HCT116 (cell line): ENCODE data around the gene NIT2.

ENCODE experiments used
- EGR1 ChIP-seq: IDR thresholded peaks from 2 replicates; pipeline ENCODE4 v1.6.1; 2012; ENCODE audit warnings: low read depth
- POLR2A ChIP-seq: IDR thresholded peaks from 2 replicates; pipeline ENCODE4 v1.7.0; 2011; ENCODE audit warnings: borderline replicate concordance; ENCODE audit not compliant: insufficient read depth, insufficient read length; ENCODE audit errors: extremely low read depth
- RAD21 ChIP-seq: IDR thresholded peaks from 2 replicates; pipeline ENCODE4 v1.6.1; 2012; ENCODE audit warnings: low read depth, mild to moderate bottlenecking
- SRF ChIP-seq: IDR thresholded peaks from 2 replicates; pipeline ENCODE4 v1.6.1; 2012; ENCODE audit warnings: low read depth
- TF ChIP-seq, protein P1 (sequence below), 3 experiments: fragments of 200-600 bp in 1 of 3; sonication (generic) in 1 of 3; IDR thresholded peaks in 2 of 3; conservative IDR thresholded peaks in 1 of 3; 2 replicates each; pipeline ENCODE4 v1.5.1; 2012 to 2017; ENCODE audit warnings: low read depth in 2 of 3, low read length in 2 of 3, antibody characterized with exemption in 1 of 3, borderline replicate concordance in 1 of 3, control low read depth in 1 of 3, mild to moderate bottlenecking in 1 of 3, mixed read lengths in 1 of 3, mixed run types in 1 of 3, moderate library complexity in 1 of 3; ENCODE audit not compliant: insufficient read depth in 1 of 3
- TF ChIP-seq, protein P2 (sequence below): IDR thresholded peaks from 2 replicates; pipeline ENCODE4 v1.6.1; 2012; ENCODE audit warnings: low read depth

DNA sequence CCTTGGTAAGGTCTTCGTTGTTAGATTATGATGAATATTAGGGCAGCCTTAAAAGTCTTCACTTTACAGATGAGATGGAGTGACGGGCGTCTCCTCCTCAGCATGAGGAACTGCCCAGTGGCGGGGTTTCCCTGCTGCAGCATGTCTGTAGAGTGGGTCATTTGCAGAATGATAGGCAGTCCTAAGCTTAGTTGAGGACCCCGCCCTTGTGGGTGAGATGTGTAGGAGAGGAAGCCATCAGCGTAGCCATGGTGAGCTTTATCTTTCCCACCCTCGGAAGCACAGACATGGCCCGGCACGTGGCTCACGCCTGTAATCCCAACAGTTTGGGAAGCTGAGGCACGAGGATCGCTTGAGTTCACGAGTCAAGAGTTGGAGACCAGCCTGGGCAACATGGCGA is 877 bp downstream of the NIT2 start:
- TF ChIP-seq, protein P1, sequence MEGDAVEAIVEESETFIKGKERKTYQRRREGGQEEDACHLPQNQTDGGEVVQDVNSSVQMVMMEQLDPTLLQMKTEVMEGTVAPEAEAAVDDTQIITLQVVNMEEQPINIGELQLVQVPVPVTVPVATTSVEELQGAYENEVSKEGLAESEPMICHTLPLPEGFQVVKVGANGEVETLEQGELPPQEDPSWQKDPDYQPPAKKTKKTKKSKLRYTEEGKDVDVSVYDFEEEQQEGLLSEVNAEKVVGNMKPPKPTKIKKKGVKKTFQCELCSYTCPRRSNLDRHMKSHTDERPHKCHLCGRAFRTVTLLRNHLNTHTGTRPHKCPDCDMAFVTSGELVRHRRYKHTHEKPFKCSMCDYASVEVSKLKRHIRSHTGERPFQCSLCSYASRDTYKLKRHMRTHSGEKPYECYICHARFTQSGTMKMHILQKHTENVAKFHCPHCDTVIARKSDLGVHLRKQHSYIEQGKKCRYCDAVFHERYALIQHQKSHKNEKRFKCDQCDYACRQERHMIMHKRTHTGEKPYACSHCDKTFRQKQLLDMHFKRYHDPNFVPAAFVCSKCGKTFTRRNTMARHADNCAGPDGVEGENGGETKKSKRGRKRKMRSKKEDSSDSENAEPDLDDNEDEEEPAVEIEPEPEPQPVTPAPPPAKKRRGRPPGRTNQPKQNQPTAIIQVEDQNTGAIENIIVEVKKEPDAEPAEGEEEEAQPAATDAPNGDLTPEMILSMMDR (IDR thresholded peaks at IDR 0.05 in 2 of 3, conservative IDR thresholded peaks at IDR 0.05 in 1 of 3; ENCODE audit: borderline replicate concordance in 1 of 3, insufficient read depth in 1 of 3, low read depth in 2 of 3, low read length in 2 of 3), result no peak
- TF ChIP-seq RAD21, result no peak
- no peak for TF ChIP-seq POLR2A
- TF ChIP-seq SRF, result no peak
- TF ChIP-seq, protein P2, sequence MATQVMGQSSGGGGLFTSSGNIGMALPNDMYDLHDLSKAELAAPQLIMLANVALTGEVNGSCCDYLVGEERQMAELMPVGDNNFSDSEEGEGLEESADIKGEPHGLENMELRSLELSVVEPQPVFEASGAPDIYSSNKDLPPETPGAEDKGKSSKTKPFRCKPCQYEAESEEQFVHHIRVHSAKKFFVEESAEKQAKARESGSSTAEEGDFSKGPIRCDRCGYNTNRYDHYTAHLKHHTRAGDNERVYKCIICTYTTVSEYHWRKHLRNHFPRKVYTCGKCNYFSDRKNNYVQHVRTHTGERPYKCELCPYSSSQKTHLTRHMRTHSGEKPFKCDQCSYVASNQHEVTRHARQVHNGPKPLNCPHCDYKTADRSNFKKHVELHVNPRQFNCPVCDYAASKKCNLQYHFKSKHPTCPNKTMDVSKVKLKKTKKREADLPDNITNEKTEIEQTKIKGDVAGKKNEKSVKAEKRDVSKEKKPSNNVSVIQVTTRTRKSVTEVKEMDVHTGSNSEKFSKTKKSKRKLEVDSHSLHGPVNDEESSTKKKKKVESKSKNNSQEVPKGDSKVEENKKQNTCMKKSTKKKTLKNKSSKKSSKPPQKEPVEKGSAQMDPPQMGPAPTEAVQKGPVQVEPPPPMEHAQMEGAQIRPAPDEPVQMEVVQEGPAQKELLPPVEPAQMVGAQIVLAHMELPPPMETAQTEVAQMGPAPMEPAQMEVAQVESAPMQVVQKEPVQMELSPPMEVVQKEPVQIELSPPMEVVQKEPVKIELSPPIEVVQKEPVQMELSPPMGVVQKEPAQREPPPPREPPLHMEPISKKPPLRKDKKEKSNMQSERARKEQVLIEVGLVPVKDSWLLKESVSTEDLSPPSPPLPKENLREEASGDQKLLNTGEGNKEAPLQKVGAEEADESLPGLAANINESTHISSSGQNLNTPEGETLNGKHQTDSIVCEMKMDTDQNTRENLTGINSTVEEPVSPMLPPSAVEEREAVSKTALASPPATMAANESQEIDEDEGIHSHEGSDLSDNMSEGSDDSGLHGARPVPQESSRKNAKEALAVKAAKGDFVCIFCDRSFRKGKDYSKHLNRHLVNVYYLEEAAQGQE, result no peak
- no peak for TF ChIP-seq EGR1
